Measurements from ENCODE around the gene RLN3.

RLN3 gene

DNA sequence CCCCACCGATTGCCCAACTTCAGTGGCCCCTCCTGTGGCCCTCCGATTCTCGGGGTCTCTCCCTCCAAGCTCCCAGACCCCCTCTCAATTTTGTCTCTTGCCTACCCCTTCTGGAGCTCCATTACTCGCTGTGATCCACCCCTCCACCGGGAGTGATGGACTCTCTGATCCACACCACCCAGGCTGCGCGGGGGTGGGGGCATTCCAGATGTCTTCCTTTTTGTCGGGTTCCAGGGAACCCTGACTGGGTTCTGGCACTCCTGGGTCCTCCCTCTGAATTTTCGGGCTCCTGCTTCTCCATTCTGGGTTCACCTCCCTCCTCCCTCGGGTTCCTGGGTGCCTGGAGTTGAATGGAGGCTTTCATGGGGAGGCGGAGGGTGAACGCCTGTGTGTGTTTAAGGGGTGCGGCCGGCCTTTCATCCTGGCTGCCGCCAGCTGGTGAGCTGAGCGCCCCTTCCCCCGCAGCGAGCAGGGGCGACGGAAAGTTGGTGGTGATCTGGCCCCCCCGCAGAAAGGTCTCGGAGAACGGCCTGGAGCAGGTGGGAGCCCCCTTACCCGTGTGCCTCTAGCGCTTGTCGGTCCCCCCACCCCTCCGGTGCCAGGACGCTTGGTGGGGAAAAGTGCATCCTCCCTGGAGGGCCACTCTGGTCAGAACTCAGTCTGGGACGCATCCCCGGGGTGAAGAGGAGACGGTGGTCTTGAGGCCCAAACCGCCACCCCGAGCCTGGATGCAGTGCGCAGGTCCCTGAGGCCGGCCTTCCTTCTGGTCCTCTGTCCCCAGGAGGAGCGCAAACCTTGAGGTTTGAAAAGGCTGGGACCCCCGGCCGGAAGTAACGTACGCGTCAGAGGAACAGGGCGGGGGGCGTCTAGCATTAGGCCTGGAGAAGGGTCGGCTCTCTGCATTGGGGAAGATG is 46.2 kb downstream of the RLN3 start:
- H2BK120ac ChIP-seq (ENCODE audit: low read depth, low read length) = no peak overlapping the region
- peak overlapping the region; percentile 81 for H3K56ac ChIP-seq (ENCODE audit: low read length)

DNA sequence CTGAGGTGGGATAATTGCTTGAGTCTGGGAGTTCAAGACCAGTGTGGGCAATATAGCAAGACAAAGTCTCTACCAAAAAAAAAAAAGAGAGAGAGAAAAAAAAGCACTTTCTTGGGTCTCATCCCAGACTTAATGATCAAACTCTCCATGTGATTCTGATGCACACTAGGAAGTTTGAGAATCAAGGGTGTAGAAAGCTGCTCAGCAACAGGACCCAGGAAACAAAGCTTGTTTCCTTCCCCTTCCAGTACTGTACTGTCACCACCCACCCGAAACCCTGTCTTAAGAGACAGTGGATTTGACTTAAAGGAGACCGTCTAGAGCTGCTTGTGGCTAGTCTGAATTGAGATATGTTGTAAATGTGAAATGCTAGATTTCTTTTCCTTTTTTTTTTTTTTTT is 50.5 kb downstream of the RLN3 start:
- Histone ChIP-seq H3K9ac (ENCODE audit: low read length) (no peak overlapping the region), H4K5ac (ENCODE audit: low read length) (no peak overlapping the region), H4K8ac (ENCODE audit: low read depth, low read length) (no peak overlapping the region), H2BK120ac (ENCODE audit: low read depth, low read length) (no peak overlapping the region), H3K27ac (ENCODE audit: low read depth, low read length) (no peak overlapping the region), H3K79me1 (ENCODE audit: low read length) (no peaks in the 10 kb centered on the region), H2BK15ac (replicated peaks; ENCODE audit: low read depth) (no peak overlapping the region), H3K27me3 (ENCODE audit: insufficient read depth, low read length, poor library complexity) (peaks cover 6% of the 10 kb centered on the region), H3K4me2 (ENCODE audit: low read length) (no peak overlapping the region), H3K4me3 (ENCODE audit: low read length) (no peak overlapping the region), H3K56ac (ENCODE audit: low read length) (no peak overlapping the region), H3K4ac (ENCODE audit: low read depth, low read length) (no peak overlapping the region), H2BK5ac (ENCODE audit: low read length) (no peak overlapping the region), H3K36me3 (ENCODE audit: control insufficient read depth, insufficient read depth, low read length) (no peaks in the 10 kb centered on the region), H2AK5ac (ENCODE audit: low read length) (no peak overlapping the region), H3K18ac (ENCODE audit: low read length) (no peak overlapping the region), H3K23ac (ENCODE audit: low read length) (no peak overlapping the region), H3K4me1 (ENCODE audit: control insufficient read depth, low read depth, low read length) (no peaks in the 10 kb centered on the region), H3K79me2 (ENCODE audit: control insufficient read depth, insufficient read depth, low read length) (no peaks in the 10 kb centered on the region)
- no peak for DNase-seq
- no CpG with 5 or more reads among the region's 2 CpGs for WGBS (ENCODE audit: extremely low coverage, insufficient coverage, low lambda C conversion rate)

More for the DNA sequence above, 46.2 kb downstream of the RLN3 start:
- Histone ChIP-seq H3K79me1 (ENCODE audit: low read length) (no peaks in the 10 kb centered on the region), H3K27ac (ENCODE audit: low read depth, low read length) (no peak overlapping the region), H3K23ac (ENCODE audit: low read length) (no peak overlapping the region), H3K27me3 (ENCODE audit: insufficient read depth, low read length, poor library complexity) (peaks cover 6% of the 10 kb centered on the region), H2AK5ac (ENCODE audit: low read length) (no peak overlapping the region), H3K4ac (ENCODE audit: low read depth, low read length) (no peak overlapping the region), H2BK5ac (ENCODE audit: low read length) (no peak overlapping the region), H3K9ac (ENCODE audit: low read length) (peak overlapping the region; percentile 57), H3K4me1 (ENCODE audit: control insufficient read depth, low read depth, low read length) (peaks cover 1% of the 10 kb centered on the region), H3K79me2 (ENCODE audit: control insufficient read depth, insufficient read depth, low read length) (no peaks in the 10 kb centered on the region), H2BK15ac (replicated peaks; ENCODE audit: low read depth) (no peak overlapping the region), H4K8ac (ENCODE audit: low read depth, low read length) (no peak overlapping the region), H3K4me3 (ENCODE audit: low read length) (no peak overlapping the region), H4K5ac (ENCODE audit: low read length) (no peak overlapping the region), H3K18ac (ENCODE audit: low read length) (no peak overlapping the region), H3K36me3 (ENCODE audit: control insufficient read depth, insufficient read depth, low read length) (no peaks in the 10 kb centered on the region), H3K4me2 (ENCODE audit: low read length) (peak overlapping the region; percentile 45)
- WGBS (ENCODE audit: extremely low coverage, insufficient coverage, low lambda C conversion rate) = no CpG with 5 or more reads among the region's 44 CpGs
- no peak for DNase-seq
